Neural progenitor cell (in vitro differentiated cells): Measurements from ENCODE around the gene UNC13B.

Experiments used
- EZH2 ChIP-seq: fragments of 200-600 bp; sonication (generic); IDR thresholded peaks from 2 replicates; pipeline ENCODE4 v1.6.1; 2017; ENCODE audit warnings: antibody characterized with exemption, mild to moderate bottlenecking, moderate library complexity
- TF ChIP-seq, protein P1 (sequence below): fragments of 200-600 bp; sonication (generic); IDR thresholded peaks from 2 replicates; pipeline ENCODE4 v1.5.1; 2017; ENCODE audit warnings: antibody characterized with exemption, mild to moderate bottlenecking

DNA sequence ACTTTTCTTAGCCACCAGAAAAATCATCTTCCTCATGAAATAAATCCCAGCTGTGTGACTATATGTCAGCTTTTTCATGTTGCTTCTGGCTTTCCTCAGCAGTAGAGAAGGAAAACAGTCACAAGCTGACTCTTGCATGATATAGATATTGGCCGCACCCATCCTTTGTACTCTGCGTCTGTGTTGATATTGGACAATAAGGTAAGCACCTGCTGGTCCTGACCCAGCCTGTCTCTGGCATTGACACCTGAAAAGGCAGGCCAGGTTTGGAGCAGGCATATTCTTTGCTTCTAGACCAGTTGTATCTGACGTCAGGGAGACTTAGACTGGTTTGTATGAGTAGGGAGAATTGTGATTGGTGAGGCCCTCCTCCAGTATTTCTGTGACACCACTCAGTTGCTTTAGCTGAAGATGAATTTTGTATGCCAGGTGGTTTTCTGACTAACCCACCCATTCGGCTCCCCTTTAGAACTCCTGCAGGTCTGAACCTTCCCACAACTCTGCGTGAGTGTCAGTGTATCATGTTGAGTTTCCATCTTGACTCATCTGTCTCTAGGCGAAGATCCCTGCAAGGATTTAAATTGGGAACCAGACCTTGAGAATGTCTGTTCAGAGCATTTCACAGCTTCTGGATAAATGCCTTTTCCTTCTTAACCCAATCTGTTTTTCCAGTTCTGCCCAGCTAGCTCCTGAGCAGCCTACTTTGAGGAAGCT, 176.9 kb downstream of the UNC13B start:
- TF ChIP-seq EZH2: no peak
- TF ChIP-seq, protein P1, sequence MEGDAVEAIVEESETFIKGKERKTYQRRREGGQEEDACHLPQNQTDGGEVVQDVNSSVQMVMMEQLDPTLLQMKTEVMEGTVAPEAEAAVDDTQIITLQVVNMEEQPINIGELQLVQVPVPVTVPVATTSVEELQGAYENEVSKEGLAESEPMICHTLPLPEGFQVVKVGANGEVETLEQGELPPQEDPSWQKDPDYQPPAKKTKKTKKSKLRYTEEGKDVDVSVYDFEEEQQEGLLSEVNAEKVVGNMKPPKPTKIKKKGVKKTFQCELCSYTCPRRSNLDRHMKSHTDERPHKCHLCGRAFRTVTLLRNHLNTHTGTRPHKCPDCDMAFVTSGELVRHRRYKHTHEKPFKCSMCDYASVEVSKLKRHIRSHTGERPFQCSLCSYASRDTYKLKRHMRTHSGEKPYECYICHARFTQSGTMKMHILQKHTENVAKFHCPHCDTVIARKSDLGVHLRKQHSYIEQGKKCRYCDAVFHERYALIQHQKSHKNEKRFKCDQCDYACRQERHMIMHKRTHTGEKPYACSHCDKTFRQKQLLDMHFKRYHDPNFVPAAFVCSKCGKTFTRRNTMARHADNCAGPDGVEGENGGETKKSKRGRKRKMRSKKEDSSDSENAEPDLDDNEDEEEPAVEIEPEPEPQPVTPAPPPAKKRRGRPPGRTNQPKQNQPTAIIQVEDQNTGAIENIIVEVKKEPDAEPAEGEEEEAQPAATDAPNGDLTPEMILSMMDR: no peak
